Heart left ventricle (tissue), 16 donors: ENCODE measurements around the gene KRTAP4-11. TPM values are rescaled to one million over a fixed set of nuclear protein-coding genes. Genes with fewer than 3 reads are reported as not detected.
"Not testable (repeated sequence)": the region's sequence is repeated elsewhere in the genome, so short reads cannot be mapped to it uniquely, and the experiment has no call there.

Source experiments
- ATAC-seq, 4 donors: fragments of 200-7000 bp; cut with Tn5 transposase; one replicate each; pipeline ENCODE4 v1.9.1; 2020 to 2022; ENCODE audit warnings: moderate library complexity in 4 of 4, mild to moderate bottlenecking in 3 of 4, moderate number of reproducible peaks in 1 of 4
- DNase-seq, 5 donors: peaks; one replicate each; pipeline ENCODE4 v3.0.0-alpha.2; 2020
- H3K27ac ChIP-seq, 12 donors: fragments of 200-600 bp; sonication (generic) in 4 of 12; one replicate each; pipeline versions ENCODE4 v1.5.0 to v1.8.0; 2016 to 2022; ENCODE audit warnings: mild to moderate bottlenecking in 2 of 12
- H3K27me3 ChIP-seq, 9 donors: fragments of 200-600 bp; sonication (generic) in 2 of 9; one replicate each; pipeline versions ENCODE4 v1.5.1 to v1.8.0; 2016 to 2022; ENCODE audit warnings: mild to moderate bottlenecking in 3 of 9
- H3K36me3 ChIP-seq, 9 donors: fragments of 200-600 bp; sonication (generic) in 2 of 9; one replicate each; pipeline versions ENCODE4 v1.5.0 to v1.8.0; 2018 to 2022; ENCODE audit warnings: mild to moderate bottlenecking in 2 of 9
- H3K4me1 ChIP-seq, 12 donors: fragments of 200-600 bp; sonication (generic) in 4 of 12; one replicate each; pipeline versions ENCODE4 v1.5.0 to v1.8.0; 2016 to 2022; ENCODE audit warnings: mild to moderate bottlenecking in 3 of 12
- H3K4me3 ChIP-seq, 12 donors: fragments of 200-600 bp; sonication (generic) in 4 of 12; one replicate each; pipeline versions ENCODE4 v1.5.0 to v1.8.0; 2017 to 2022; ENCODE audit warnings: mild to moderate bottlenecking in 9 of 12, moderate library complexity in 4 of 12
- H3K9me3 ChIP-seq, 12 donors: fragments of 200-600 bp; sonication (generic) in 4 of 12; one replicate each; pipeline versions ENCODE4 v1.5.0 to v1.8.0; 2016 to 2022; ENCODE audit warnings: mild to moderate bottlenecking in 1 of 12
- CTCF ChIP-seq, 12 donors: fragments of 200-600 bp; sonication (generic) in 4 of 12; IDR thresholded peaks; one replicate each; pipeline versions ENCODE4 v1.5.0 to v1.8.0; 2018 to 2022; ENCODE audit warnings: antibody characterized with exemption in 12 of 12, mild to moderate bottlenecking in 5 of 12
- POLR2A ChIP-seq, 2 donors: fragments of 450-650 bp; IDR thresholded peaks; one replicate each; pipeline ENCODE4 v1.6.1; 2017; ENCODE audit warnings: antibody characterized with exemption in 2 of 2, mild to moderate bottlenecking in 2 of 2, moderate library complexity in 2 of 2
- WGBS, 4 donors: extraction: QIAGEN DNeasy Blood & Tissue Kit in 2 of 4; methylation state at CpG; one replicate each; pipeline versions ENCODE4 v1.1.5 to v1.1.7; 2013 to 2018; 5-methylcytosine and 5-hydroxymethylcytosine counted together
- intact Hi-C, 10 donors: fragments of 100-400 bp; cut with DNase I; formaldehyde crosslinking; loops; one replicate each; pipeline versions ENCODE4 v1.11.1 to v1.14.2; 2022
- polyA plus RNA-seq, 2 donors: library from polyadenylated mRNA; stranded (reverse); fragments of 200-250 nt; gene quantifications; one replicate each; pipeline ENCODE4 v1.2.3, GENCODE V29; 2013
- total RNA-seq, 9 donors: library from RNA; depleted of rRNA in 2 of 9; stranded (reverse); fragments of >200 nt in 2 of 9; fragmentation: NEBNext Ultra II Directional in 3 of 9; extraction: Animal tissue kit (Norgen Biotek cat#: 25700) in 3 of 9; gene quantifications; one replicate each; pipeline versions ENCODE4 v1.1.0 to v1.2.4, GENCODE V29; 2016 to 2023
- donor health status: ischemic (EF 13 %, LVEDD 7.1; RV severe dilation, severe dysfunction).
- donor health status: healthy with polysubstance abuse.
- donor health status: DM: no; HTN: yes; CAD: no.
- donor health status: DM: no; HTN: no; CAD: no.
- donor health status: ischemic (EF 25% LVEDD 6.9; RV normal size, moderate dysfunction).
- donor health status: ischemic (EF 25% LVEDD 5.7; RV mildly dilated, moderate dysfunction).
- donor health status: healthy.
- donor health status: DM: yes; HTN: yes; CAD: no.
- donor health status: ischemic (EF 35%, LVEDD 5.7; RV mildly dilated, moderate dysfunction).
- donor health status: nonischemic (EF 11% LVEDD 7.7; RV severe dilation, severe dysfunction).
- donor health status: DM: yes; HTN: yes; CAD: no.
- donor health status: PGD.
- donor health status: ischemic (EF 29% LVEDD 5.4; RV normal size, mild dysfunction).
- donor health status: nonischemic (EF 23%, LVEDD 6.1; RV moderate dilation, normal function).

KRTAP4-11 gene
- total and polyA plus RNA-seq, 11 donors = not detected

GRCh38 chr17:41153856-41154255, 35.7 kb upstream of the KRTAP4-11 start:
- Histone ChIP-seq H3K9me3 (peaks cover 0 to 4% (median 0%) of the 10 kb centered on the region in 12 donors), H3K4me1 (no peaks in the 10 kb centered on the region), H3K4me3 (no peak overlapping the region), H3K27ac (no peak overlapping the region), H3K27me3 (peaks cover 0 to 46% (median 4%) of the 10 kb centered on the region in 9 donors), H3K36me3 (no peaks in the 10 kb centered on the region)
- no peak for ATAC-seq
- intact Hi-C loops = no loop called here
- DNase-seq = no peak
- TF ChIP-seq POLR2A (IDR thresholded peaks at IDR 0.05) = no peak
- no peak for TF ChIP-seq CTCF (IDR thresholded peaks at IDR 0.05)
- WGBS, 4 donors = 2 to 8% (median 3%) methylated on average over 2 of the region's 2 CpGs

- intact Hi-C loops = no loop called here
- DNase-seq (no peak), ATAC-seq (no peak)
- Histone ChIP-seq H3K27ac (no peak overlapping the region), H3K4me3 (no peak overlapping the region), H3K27me3 (peaks cover 0 to 32% (median 0%) of the 10 kb centered on the region in 9 donors), H3K4me1 (no peaks in the 10 kb centered on the region), H3K9me3 (peaks cover 0 to 4% (median 0%) of the 10 kb centered on the region in 12 donors), H3K36me3 (no peaks in the 10 kb centered on the region)
- 58 to 72% (median 66%) methylated on average over 2 of the region's 2 CpGs for WGBS, 4 donors
- no peak for TF ChIP-seq CTCF (IDR thresholded peaks at IDR 0.05)
- TF ChIP-seq POLR2A (IDR thresholded peaks at IDR 0.05) = no peak
These were observed 33.4 kb upstream of the KRTAP4-11 start for GRCh38 chr17:41151525-41151924.

GRCh38 chr17:41150026-41150425, 31.9 kb upstream of the KRTAP4-11 start:
- H3K4me3 ChIP-seq = no peak overlapping the region
- 77 to 85% (median 82%) methylated on average over 4 of the region's 4 CpGs for WGBS, 4 donors
- no peak overlapping the region for H3K27ac ChIP-seq
- no peak for TF ChIP-seq POLR2A (IDR thresholded peaks at IDR 0.05)
- TF ChIP-seq CTCF (IDR thresholded peaks at IDR 0.05) = no peak
- H3K9me3 ChIP-seq = peaks cover 0 to 4% (median 0%) of the 10 kb centered on the region in 12 donors
- no peaks in the 10 kb centered on the region for H3K36me3 ChIP-seq
- ATAC-seq (no peak), DNase-seq (no peak)
- no peaks in the 10 kb centered on the region for H3K4me1 ChIP-seq
- peaks cover 0 to 32% (median 0%) of the 10 kb centered on the region in 9 donors for H3K27me3 ChIP-seq
- intact Hi-C loops = no loop called here

GRCh38 chr17:41149652-41149985, 31.4 kb upstream of the KRTAP4-11 start, which contains the start of gene KRTAP4-5:
Gene KRTAP4-5 (minus strand): TSS chr17:41149825. CDS start chr17:41149767, 58 bp downstream.
- intact Hi-C loops = no loop called here
- TF ChIP-seq CTCF (IDR thresholded peaks at IDR 0.05) = no peak
- no peak for TF ChIP-seq POLR2A (IDR thresholded peaks at IDR 0.05)
- no peak for ATAC-seq

GRCh38 chr17:41148971-41149651, 30.9 kb upstream of the KRTAP4-11 start:
- ATAC-seq, H3K36me3 ChIP-seq, H3K27ac ChIP-seq, H3K9me3 ChIP-seq, H3K4me1 ChIP-seq, intact Hi-C loops, H3K4me3 ChIP-seq, DNase-seq: not testable (repeated sequence)
- peaks cover 0 to 28% (median 0%) of the 10 kb centered on the region in 9 donors for H3K27me3 ChIP-seq
- 69 to 71% (median 70%) methylated on average over 10 of the region's 10 CpGs for WGBS, 4 donors

More at GRCh38 chr17:41149652-41149985, 31.4 kb upstream of the KRTAP4-11 start, which contains the start of gene KRTAP4-5:
- Histone ChIP-seq H3K4me1 (no peaks in the 10 kb centered on the region), H3K27ac (no peak within 1 kb of the TSS), H3K27me3 (peaks cover 0 to 28% (median 0%) of the 10 kb centered on the region in 9 donors), H3K4me3 (no peak within 1 kb of the TSS), H3K9me3 (peaks cover 0 to 3% (median 0%) of the 10 kb centered on the region in 12 donors), H3K36me3 (no peaks in the 10 kb centered on the region)
- no peak for DNase-seq
- 0 to 59% (median 45%) methylated on average over 1 to 2 of the region's 2 CpGs for WGBS, 4 donors
